Left renal cortex interstitium (tissue), 4 donors: ENCODE data around the gene DAP. TPM values are rescaled to one million over a fixed set of nuclear protein-coding genes. Genes with fewer than 3 reads are reported as not detected.
A peak's percentile ranks its signal among the peaks of the same experiment; 100 is the strongest.

ENCODE experiments used
- DNase-seq, 4 donors: peaks; one replicate each; pipeline ENCODE4 v3.0.0-alpha.2; 2013; ENCODE audit warnings: low read depth in 4 of 4, low spot score in 2 of 4, missing footprints in 1 of 4
- polyA plus RNA-seq, 4 donors: library from polyadenylated mRNA; unstranded; fragments of 120-200 nt; gene quantifications; one replicate each; pipeline ENCODE4 v1.2.1, GENCODE V29; 2013; ENCODE audit not compliant: insufficient read length in 4 of 4

Gene DAP
- polyA plus RNA-seq, 4 donors = 98.3 to 140 (median 126) TPM

DNA sequence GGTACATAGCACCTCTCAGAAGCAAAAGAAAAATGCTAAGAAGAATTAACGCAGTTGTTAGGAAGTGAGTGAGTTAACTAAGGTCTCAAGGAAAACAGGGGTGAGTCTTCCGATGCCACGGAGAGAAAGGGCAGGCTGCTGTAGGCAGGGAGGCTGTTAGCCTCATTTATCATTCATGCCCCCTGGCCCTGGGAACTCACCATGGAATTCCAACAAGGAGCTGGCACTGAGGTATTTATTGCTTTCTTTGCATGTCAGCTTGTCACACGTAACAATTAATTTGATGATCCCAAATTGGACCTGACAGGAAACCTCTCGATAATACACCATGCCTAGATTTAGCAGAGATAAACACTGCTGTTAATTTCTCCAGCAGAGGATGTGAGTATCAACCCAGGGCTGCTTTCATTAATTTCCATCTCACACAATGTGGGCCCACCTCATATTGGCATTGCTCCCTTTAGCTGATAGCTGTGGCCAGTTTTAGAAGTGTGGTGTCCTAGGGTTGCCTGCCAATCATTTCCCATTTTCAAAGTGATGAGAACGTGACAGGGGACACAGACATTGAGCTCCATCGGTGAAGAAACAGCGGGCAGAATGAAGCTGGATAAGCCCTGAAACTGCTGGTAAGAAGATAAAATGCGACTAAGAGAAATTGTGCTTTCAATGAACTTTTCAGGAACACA lies 45.3 kb downstream of the DAP start:
- DNase-seq = no peak

DNA sequence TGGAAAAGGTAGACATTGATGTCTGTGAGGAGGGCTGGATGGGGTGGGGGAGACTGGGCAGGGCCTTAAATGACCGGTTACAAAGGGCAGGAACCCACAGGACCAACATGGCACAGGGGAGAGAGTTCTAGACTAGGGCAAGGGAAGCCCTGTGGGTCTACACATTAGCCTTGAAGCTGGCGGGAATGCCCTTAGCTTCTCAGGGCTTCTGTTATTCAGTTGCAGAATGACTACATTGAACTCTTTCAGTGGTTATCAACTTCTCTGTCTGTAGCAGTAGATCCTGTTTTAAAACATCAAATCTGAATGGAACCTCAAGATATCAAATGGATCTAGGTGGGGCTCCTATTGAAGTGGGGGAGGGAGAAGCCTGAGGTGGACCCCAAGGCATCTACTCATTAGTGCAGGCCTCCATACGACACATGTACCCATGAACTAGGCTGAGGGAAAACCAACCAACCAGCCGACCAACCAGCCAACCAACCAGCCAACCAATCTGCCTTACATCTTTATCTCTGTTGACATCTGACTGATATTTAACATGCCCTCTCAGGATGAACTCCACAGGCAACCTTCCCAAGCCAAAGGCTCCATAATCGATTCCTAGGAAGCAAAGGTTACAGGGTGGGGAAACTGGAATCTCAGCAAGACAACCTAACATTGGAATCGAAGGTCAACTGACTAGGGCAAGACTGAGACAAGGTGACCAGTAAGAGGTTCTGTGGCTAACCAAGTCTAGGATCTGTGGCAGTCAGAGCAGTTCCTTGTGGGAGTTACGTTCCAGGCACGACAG lies 48.3 kb downstream of the DAP start:
- no peak for DNase-seq

GRCh38 chr5:10711562-10711961 lies 49.5 kb downstream of the DAP start:
- DNase-seq = no peak

GRCh38 chr5:10710513-10711128 lies 50.4 kb downstream of the DAP start:
- no peak for DNase-seq

GRCh38 chr5:10709933-10710332 lies 51.1 kb downstream of the DAP start:
- DNase-seq = no peak

- DNase-seq = no peak
Measured at GRCh38 chr5:10709409-10709808, 51.6 kb downstream of the DAP start.

- no peak for DNase-seq
Measured at GRCh38 chr5:10708189-10708944, 52.7 kb downstream of the DAP start.

DNA sequence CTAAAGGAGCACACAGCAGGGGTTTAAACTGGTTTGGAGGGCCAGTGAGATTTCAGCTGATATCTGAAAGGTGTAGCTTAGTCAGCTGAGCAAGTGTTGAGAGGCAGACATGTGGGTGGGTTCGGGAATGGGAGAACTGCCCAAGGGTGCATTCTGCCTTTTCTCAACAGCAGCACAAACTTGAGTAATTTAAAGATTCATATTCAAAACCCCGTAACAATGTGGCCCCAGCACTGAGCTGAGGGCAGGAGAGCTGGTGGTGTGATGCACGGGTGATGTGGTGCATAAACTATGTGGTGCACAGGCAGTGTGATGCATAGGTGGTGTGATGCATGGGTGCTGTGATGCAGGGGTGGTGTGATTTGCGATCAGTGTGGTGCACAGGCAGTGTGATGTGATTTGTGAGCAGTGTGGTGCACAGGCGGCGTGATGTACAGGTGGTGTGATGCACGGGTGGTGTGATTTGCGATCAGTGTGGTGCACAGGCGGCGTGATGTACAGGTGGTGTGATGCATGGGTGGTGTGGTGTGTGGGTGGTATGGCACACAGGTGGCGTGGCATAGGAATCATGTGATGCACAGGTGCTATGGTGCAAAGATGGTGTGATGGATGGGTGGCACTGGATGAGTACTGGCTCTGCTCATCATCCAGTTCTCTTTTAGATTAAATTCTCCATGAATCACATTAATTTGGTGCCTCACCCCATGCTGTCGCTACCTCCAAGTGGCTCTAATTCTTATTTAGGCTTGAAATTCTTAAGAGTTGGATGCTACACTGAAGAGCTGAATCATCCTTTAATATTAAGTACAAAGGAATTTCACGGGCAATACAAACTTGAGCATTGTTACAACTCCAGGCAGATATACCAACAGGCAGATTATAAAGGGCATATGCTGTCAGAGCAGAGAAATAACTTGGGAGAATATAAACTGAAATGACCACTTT lies 53.6 kb downstream of the DAP start:
- DNase-seq = no peak

GRCh38 chr5:10706326-10706725 lies 54.7 kb downstream of the DAP start:
- DNase-seq = no peak

DNA sequence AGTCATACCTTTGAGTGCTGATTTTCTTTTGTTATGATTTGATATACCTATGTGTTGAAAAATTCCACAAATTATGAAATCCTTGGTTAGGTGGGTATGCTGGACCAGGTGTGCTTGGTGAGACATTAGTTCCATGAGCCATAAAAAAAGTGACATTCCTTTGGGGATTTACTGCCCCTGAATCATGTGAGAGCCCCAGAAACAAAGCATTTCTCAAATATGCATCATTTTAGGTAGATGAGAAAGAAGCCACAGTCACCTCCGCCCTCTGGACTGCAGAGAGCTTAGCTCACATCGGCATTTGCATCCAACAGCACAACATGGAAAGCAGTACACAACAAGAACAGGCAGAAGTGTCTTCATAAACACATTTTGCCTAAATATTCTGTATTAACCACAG lies 55.3 kb downstream of the DAP start:
- DNase-seq = no peak

- DNase-seq = no peak
Measured at GRCh38 chr5:10704949-10705621, 55.9 kb downstream of the DAP start.

GRCh38 chr5:10703676-10704075 lies 57.4 kb downstream of the DAP start:
- DNase-seq = no peak

- DNase-seq = no peak
Measured at GRCh38 chr5:10702911-10703491, 58.0 kb downstream of the DAP start.

GRCh38 chr5:10702040-10702629 lies 58.9 kb downstream of the DAP start:
- no peak for DNase-seq

DNA sequence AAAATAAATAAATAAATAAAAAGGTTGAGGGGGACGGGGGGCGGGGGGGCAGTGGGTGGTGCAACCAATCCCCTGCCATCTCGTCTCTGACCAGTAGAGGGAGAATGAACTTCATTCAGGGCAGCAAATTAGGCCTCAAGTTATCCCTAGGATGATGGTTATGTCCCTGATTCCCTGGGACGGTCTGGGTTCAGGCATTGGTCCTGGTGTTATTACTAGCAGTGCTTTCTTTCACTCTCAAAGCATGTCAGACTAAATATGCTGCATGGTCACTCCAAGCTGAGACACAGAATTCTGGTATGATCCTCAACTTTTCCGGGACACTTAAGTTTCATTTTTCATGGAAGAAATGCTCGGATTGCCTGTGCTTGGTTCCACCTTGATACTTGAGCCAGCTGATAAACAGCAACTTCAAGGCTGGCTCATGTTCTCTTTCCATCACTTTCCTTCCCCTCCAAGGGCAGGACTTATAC lies 59.4 kb downstream of the DAP start:
- DNase-seq = peak in 3 of 4 donors; percentile 20 to 36 (median 21)

- no peak for DNase-seq
Measured at GRCh38 chr5:10700516-10700915, 60.5 kb downstream of the DAP start.

GRCh38 chr5:10699987-10700386 lies 61.0 kb downstream of the DAP start:
- no peak for DNase-seq

- DNase-seq = no peak
Measured at GRCh38 chr5:10699281-10699874, 61.7 kb downstream of the DAP start.
